Measurements from ENCODE around the gene SPSB3.

The SPSB3 gene

DNA sequence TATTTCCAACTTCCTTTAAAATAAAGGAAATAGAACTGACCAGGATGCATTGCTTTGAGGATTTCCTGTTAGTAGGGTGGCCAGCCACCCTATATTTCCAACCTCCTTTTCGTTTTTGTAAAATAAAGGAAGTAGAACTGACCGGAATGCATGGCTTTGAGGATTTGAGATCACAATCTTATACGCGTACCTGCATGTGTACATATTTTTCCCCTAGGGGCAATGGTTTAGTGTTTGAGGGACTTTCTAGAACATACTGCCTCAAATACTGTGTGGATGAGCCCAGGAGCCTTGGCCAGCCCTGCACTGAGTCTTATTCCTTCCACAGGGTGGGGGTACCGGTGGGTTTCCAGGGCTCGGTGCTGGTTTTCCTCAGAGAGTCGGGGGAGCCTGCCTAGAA lies 50.8 kb downstream of the SPSB3 start (continued):
- TF ChIP-seq ZNF157 (tag by site-specific recombination; IDR thresholded peaks at IDR 0.05): no peak
- TF ChIP-seq, protein P1, sequence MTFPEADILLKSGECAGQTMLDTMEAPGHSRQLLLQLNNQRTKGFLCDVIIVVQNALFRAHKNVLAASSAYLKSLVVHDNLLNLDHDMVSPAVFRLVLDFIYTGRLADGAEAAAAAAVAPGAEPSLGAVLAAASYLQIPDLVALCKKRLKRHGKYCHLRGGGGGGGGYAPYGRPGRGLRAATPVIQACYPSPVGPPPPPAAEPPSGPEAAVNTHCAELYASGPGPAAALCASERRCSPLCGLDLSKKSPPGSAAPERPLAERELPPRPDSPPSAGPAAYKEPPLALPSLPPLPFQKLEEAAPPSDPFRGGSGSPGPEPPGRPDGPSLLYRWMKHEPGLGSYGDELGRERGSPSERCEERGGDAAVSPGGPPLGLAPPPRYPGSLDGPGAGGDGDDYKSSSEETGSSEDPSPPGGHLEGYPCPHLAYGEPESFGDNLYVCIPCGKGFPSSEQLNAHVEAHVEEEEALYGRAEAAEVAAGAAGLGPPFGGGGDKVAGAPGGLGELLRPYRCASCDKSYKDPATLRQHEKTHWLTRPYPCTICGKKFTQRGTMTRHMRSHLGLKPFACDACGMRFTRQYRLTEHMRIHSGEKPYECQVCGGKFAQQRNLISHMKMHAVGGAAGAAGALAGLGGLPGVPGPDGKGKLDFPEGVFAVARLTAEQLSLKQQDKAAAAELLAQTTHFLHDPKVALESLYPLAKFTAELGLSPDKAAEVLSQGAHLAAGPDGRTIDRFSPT (tag by site-specific recombination; IDR thresholded peaks at IDR 0.05): no peak
- no peak for TF ChIP-seq ZNF677 (tag by site-specific recombination; IDR thresholded peaks at IDR 0.05)
- no peak for TF ChIP-seq ZNF549 (tag by site-specific recombination; IDR thresholded peaks at IDR 0.05)
- TF ChIP-seq ZNF792 (tag by site-specific recombination; IDR thresholded peaks at IDR 0.05): no peak
- no peak for TF ChIP-seq ZNF747 (tag by site-specific recombination; IDR thresholded peaks at IDR 0.05)
- no peak for TF ChIP-seq ZNF510 (tag by site-specific recombination; IDR thresholded peaks at IDR 0.05; ENCODE audit: insufficient replicate concordance)

DNA sequence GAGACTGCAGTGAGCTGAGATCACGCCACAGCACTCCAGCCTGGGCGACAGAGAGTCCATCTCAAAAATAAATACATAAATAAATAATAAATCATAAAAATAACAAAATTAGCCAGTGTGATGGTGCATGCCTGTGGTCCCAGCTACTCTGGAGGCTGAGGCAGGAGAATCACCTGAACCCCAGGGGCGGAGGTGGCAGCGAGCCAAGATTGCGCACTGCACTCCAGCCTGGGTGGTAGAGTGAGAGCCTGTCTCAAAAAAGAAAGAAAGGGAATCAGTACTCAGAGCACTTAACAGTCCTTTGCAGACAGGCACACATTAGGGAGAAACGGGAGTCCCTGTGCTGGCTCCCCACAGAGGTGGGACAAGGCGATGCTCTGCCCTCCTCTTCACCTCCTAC lies 51.3 kb downstream of the SPSB3 start:
- no peak for TF ChIP-seq ZBTB20 (tag by site-specific recombination; IDR thresholded peaks at IDR 0.05)
- no peak for TF ChIP-seq ZNF623 (tag by site-specific recombination; IDR thresholded peaks at IDR 0.05)
- TF ChIP-seq ZBTB49 (tag by site-specific recombination; IDR thresholded peaks at IDR 0.05; ENCODE audit: low read depth): no peak
- TF ChIP-seq ZNF121 (tag by site-specific recombination; IDR thresholded peaks at IDR 0.05): no peak
- TF ChIP-seq, protein P2, sequence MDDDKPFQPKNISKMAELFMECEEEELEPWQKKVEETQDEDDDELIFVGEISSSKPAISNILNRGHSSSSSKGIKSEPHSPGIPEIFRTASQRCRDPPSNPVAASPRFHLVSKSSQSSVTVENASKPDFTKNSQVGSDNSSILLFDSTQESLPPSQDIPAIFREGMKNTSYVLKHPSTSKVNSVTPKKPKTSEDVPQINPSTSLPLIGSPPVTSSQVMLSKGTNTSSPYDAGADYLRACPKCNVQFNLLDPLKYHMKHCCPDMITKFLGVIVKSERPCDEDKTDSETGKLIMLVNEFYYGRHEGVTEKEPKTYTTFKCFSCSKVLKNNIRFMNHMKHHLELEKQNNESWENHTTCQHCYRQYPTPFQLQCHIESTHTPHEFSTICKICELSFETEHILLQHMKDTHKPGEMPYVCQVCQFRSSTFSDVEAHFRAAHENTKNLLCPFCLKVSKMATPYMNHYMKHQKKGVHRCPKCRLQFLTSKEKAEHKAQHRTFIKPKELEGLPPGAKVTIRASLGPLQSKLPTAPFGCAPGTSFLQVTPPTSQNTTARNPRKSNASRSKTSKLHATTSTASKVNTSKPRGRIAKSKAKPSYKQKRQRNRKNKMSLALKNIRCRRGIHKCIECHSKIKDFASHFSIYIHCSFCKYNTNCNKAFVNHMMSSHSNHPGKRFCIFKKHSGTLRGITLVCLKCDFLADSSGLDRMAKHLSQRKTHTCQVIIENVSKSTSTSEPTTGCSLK (tag by site-specific recombination; IDR thresholded peaks at IDR 0.05): no peak
- TF ChIP-seq ZNF521 (tag by site-specific recombination; IDR thresholded peaks at IDR 0.05): no peak
- no peak for TF ChIP-seq ZNF670 (tag by site-specific recombination; IDR thresholded peaks at IDR 0.05; ENCODE audit: low read depth)
- no peak for TF ChIP-seq ZNF366 (tag by site-specific recombination; conservative IDR thresholded peaks at IDR 0.05)
- no peak for TF ChIP-seq ZNF211 (tag by site-specific recombination; IDR thresholded peaks at IDR 0.05; ENCODE audit: low read depth)
- Histone ChIP-seq H3K4me1 (ENCODE audit: control insufficient read depth, insufficient read depth, low read length) (no peaks in the 10 kb centered on the region), H3K36me3 (ENCODE audit: control insufficient read depth in 2 of 2, insufficient read depth in 1 of 2, low read length in 2 of 2) (peaks cover 6 to 88% of the 10 kb centered on the region in 2 experiments; a peak in 2 of 3 replicates), H3K27ac (ENCODE audit: extremely low read depth, low read depth, low read length) (no peak overlapping the region), H3K9me3 (ENCODE audit: control insufficient read depth, insufficient read depth, low read depth, low read length) (no peaks in the 10 kb centered on the region), H3K4me3 (ENCODE audit: low read depth, low read length) (no peak overlapping the region)
- CTCF ChIA-PET: no interaction called here
- POLR2A ChIA-PET: no interaction called here

DNA sequence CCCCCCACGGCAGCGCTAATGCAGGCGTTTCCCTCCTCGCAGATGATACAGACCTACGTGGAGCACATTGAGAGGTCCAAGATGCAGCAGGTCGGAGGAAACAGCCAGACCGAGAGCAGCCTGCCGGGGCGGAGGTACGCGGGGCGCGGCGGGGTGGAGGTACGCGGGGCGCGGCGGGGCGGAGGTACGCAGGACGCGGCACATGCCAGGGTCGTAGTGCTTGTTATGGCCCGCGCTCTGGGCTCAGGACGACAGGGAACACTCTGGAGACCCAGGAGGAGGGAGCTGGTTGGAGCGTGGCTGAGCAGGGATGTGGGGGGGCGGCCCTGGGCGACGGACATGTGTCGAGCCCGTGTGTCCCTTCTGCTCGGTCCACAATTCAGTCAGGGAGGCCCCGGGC lies 52.9 kb downstream of the SPSB3 start:
- Histone ChIP-seq H3K4me3 (ENCODE audit: low read depth, low read length) (no peak overlapping the region), H3K4me1 (ENCODE audit: control insufficient read depth, insufficient read depth, low read length) (no peaks in the 10 kb centered on the region), H3K36me3 (ENCODE audit: control insufficient read depth in 2 of 2, insufficient read depth in 1 of 2, low read length in 2 of 2) (peaks cover 6 to 81% of the 10 kb centered on the region in 2 experiments; a peak in 2 of 3 replicates), H3K9me3 (ENCODE audit: control insufficient read depth, insufficient read depth, low read depth, low read length) (no peaks in the 10 kb centered on the region), H3K27ac (ENCODE audit: extremely low read depth, low read depth, low read length) (no peak overlapping the region)
- CTCF ChIA-PET: no interaction called here
- POLR2A ChIA-PET: no interaction called here
- TF ChIP-seq HOXD13 (CRISPR knock-in tag; IDR thresholded peaks at IDR 0.05; ENCODE audit: borderline replicate concordance): no peak
- no peak for TF ChIP-seq ZNF18 (tag by site-specific recombination; IDR thresholded peaks at IDR 0.05)
- no peak for TF ChIP-seq ZEB2 (tag by site-specific recombination; IDR thresholded peaks at IDR 0.05)
- no peak for TF ChIP-seq ZBTB8A (tag by site-specific recombination; IDR thresholded peaks at IDR 0.05)
- TF ChIP-seq GLIS1 (tag by site-specific recombination; IDR thresholded peaks at IDR 0.05): no peak
